HG03135 (cell line): ENCODE data around the gene SLC25A6.
"Not testable (repeated sequence)": the region's sequence is repeated elsewhere in the genome, so short reads cannot be mapped to it uniquely, and the experiment has no call there.

Experiments
- ATAC-seq: cut with Tn5 transposase; IDR thresholded peaks from one replicate; pipeline ENCODE4 v1.9.1; 2021; ENCODE audit warnings: mild to moderate bottlenecking, moderate library complexity; ENCODE audit not compliant: unreplicated experiment

Gene SLC25A6

GRCh38 chrX:1355131-1356046, 36.5 kb downstream of the SLC25A6 start:
- ATAC-seq: no peak

- no peak for ATAC-seq
Observed at GRCh38 chrX:1354036-1355019, 37.6 kb downstream of the SLC25A6 start.

GRCh38 chrX:1351981-1352714, 39.8 kb downstream of the SLC25A6 start:
- ATAC-seq: no peak

- not testable (repeated sequence) for ATAC-seq
Observed at GRCh38 chrX:1349606-1350005, 42.3 kb downstream of the SLC25A6 start.

GRCh38 chrX:1341545-1342184, 50.2 kb downstream of the SLC25A6 start:
- ATAC-seq: no peak

GRCh38 chrX:1336948-1337779, 54.7 kb downstream of the SLC25A6 start:
- peak; percentile 28 for ATAC-seq

- peak; percentile 50 for ATAC-seq
Observed at GRCh38 chrX:1336331-1336943, 55.5 kb downstream of the SLC25A6 start, which contains the start of gene IL3RA. Gene IL3RA, plus strand, starts transcription at chrX:1336785. Its CDS starts 4,981 bp downstream, at chrX:1341766.
